Activated CD8-positive, alpha-beta memory T cell treated with anti-CD3 and anti-CD28 coated beads, Interleukin-2, amount 50 U/mL, for 24 hours (primary cell): ENCODE measurements around the gene BNC2.

Source experiments
- DNase-seq: peaks from one replicate; pipeline ENCODE4 v3.0.0-alpha.2; 2020; ENCODE audit errors: extremely low read depth

Gene BNC2

GRCh38 chr9:16869131-16869881 lies 1.2 kb downstream of the BNC2 start:
- no peak for DNase-seq

GRCh38 chr9:16868701-16869100 lies 1.8 kb downstream of the BNC2 start:
- DNase-seq: no peak

DNA sequence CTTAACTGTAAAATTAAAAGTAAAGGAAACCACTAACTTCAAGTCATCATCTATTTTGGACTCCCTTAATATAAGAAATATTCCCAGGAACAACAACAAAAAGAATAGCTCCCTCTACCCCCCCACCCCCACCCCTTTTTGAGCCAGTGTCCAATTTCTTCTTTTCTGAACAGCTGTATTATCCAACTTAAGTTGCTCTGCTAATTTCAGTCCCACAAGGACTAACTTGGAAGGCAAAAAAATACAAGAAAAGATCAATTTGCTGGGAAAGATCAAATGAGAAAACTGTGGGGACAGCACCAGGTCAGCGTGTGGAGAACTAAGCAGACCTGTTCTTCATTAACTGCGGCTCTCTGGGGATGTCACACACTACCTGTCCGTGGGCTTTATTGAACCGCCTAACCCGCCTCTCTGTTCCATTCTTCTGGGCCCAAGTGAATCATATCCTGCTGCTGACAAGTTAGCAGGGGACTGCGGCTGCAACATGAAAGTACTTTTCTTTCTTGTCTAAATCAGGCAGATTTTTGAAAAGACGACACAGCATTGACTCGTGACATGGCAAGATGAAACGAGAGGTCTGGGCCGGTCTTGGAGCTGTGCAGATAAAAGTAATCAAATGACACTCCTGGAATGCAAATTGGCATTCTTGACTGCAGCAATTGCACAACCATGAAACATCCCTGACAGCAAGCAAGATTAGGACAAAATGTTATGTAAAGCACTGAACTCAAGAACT lies 2.7 kb downstream of the BNC2 start:
- DNase-seq: no peak

DNA sequence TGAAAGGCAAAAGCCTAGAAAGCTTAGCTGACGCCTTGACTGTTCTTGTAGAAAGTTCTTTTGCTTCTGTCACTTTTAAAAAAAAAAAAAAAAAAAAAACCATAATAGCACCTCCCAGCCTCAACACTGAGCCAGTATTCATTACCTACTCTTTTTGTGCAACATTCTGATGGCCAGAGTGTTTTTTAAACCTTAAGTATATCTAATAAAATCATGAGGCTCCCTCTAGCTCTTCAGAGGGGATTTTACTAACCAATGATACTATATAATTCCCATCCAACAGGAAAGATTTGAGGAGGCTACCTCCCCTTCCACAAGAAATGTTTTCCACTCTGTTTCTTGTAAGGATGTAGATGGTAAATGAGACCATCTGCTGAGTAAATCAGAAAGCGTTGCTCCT lies 3.9 kb downstream of the BNC2 start:
- no peak for DNase-seq

DNA sequence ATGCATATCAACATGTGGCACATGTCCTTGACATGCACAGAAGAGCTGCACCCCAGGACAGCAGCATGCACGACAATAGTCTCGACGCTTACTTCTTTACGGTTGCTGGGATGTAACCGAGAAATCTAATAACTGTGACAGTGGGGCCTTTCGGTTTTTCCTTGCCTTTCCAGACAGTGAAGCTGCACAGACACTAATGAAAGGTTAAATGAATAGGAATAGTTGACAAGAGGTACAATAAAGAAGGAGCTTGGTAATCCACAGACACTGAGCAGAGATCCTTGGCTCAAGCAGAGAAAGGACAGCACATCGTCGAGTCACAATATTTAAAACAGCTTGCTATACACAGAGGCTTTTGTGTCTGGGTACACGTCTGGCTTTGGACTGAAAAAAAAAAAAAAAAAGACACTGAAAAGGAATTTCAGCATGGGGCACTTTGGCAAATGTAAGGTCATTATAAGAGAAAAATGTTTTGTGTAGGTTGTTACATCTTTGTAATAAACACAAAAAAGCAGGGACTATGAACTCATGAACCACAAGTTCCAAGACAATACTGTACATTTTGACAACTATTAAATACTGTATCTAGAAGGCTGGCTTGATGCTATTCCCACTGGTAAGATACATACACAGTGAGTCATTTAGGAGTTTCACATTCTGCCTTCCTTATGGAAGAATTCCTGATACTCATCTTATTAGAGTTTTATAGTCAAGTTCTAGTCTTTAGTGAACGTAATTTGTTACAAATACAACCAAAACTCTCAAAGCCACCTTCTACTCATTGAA lies 5.6 kb downstream of the BNC2 start:
- no peak for DNase-seq

- no peak for DNase-seq
These were observed 22.3 kb downstream of the BNC2 start for GRCh38 chr9:16848179-16848578.

DNA sequence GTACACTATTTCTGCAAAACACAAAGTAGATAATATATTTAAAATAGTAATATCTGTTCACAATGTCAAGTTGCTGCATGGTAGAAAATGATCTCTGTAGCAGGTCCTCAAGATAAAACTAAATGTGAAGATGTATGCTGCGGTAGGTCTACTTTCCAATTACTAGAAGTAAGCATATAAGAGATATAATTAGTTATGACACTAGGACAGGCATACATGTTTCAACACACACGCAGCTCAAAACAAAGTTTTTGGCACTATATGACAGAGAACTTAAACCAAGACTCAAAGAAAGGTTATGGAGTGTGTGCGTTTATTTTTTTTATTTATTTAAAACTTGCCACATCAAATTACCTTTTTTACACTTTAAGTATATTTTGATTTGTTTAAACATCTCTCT lies 23.5 kb downstream of the BNC2 start:
- DNase-seq: no peak

- DNase-seq: no peak
These were observed 24.1 kb downstream of the BNC2 start for GRCh38 chr9:16846367-16846766.

GRCh38 chr9:16834817-16835216 lies 35.7 kb downstream of the BNC2 start:
- no peak for DNase-seq

DNA sequence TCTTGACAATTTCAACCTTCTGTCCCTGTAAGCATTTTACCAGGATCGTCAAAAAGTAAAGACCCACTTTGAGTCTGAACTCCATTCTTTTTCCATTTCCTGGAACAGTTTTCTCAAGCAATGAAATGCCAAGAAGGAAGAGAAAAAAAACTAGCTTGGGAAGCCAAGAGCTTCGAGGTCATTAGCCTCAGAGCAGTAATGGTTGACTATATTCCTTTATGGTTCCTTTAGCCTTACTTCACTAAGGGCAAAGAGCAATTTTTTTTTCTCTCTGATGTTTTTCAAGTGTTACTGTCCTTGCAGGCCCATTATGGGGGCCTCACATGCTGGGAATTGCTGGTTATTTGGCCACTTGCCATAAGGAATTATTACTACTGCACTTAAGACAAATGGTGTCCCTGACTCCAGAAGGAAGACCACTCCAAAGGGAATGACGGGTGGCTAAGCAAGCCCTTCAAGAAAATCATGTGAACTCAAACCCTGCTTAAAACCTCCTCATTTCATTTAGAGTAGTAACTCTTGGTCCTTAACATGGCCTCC lies 37.1 kb downstream of the BNC2 start:
- DNase-seq: no peak

GRCh38 chr9:16832101-16832500 lies 38.4 kb downstream of the BNC2 start:
- no peak for DNase-seq

DNA sequence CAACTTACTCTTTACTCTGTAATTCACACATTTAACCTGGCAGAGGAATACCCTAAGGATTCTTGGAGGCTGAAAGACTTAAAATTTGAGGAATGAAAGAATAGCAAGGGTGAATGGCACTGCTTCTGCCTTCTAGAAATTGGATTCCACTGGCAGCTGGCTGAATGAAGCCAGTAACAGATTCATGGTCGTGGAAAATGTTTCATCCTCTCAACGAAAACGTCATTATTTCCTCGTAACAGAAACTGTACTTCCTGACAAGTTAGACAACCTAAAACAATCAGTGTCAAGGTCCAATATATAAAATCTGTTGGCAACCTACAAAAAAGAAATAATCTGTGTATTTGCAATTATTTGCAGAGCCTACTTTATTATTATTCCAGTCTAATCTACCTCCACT lies 39.7 kb downstream of the BNC2 start:
- no peak for DNase-seq

GRCh38 chr9:16828340-16829281 lies 41.9 kb downstream of the BNC2 start:
- DNase-seq: no peak

- DNase-seq: no peak
These were observed 44.4 kb downstream of the BNC2 start for GRCh38 chr9:16825971-16826625.

DNA sequence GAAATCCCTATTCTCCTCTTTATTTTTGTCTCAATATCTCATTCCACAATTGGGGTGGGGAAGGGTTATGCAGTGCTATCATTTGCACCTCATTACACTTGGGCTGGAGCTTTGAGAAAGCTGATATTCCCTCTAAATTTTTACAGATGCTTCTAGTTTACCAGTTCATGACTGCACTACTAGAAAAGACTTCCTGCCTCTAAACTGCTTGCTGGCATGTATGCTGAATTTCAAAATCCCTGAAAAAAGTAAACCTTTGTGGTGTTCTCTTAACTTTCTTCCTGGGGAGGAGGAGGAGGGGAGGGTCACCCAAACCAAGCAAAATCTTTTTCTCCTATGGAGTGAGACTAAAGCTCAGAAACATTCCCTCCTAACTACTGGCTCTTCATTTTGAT lies 45.1 kb downstream of the BNC2 start:
- no peak for DNase-seq

DNA sequence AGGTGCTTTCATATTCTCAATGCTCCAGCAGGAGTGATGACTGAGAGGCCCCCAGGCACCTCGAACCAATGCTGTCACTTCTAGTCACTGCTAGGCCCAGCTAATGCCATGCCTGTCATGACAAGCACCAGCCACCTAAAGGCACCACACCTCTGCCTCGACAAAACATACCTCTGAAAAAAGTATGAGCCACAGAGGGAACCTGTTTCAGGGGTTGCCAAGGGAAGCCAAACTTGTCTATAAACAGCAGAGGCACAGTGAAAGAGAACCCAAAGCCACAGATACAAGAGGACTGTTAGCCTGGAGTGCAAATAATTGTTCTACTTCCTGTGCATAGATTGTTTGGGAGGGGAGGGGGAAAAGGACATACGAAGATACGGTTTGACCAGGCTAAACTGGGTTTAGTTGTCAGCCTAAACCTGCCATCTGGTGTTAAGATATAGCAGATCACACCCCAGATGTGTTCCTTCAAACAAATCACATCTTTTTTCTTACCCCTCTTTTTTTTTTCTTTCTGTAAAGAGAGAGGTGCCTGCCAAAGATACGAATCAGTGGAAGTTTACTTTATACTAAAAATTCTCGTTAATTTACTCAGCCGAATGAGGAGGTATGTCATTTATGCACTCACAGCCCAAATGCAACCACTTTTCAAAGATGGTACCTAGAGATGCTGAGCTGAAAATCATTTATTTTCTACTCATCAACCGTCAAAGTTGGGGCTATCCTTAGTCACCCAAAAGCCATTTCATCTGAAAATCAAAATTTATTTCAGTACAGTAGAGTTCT lies 45.7 kb downstream of the BNC2 start:
- DNase-seq: no peak

GRCh38 chr9:16823906-16824305 lies 46.6 kb downstream of the BNC2 start:
- DNase-seq: no peak

- no peak for DNase-seq
These were observed 49.1 kb downstream of the BNC2 start for GRCh38 chr9:16821344-16821743.

DNA sequence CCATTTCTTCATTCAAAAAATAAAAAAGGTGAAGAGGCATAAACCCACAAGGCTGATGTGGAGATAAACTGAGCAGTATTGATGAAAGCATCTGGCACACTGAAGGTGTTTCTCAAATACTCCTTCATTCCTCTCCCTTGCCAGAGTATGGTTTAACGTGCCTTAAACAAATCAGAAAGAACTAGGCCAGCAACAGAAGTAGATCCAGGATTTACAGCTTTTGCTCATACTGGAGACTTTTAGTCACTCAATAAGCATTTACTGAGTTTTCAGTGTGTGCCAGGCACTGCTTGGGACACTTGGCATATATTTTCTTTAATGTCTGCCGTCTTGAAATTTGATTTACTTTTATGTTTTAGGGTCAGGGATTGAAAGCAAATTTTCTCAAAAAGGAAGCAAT lies 53.0 kb downstream of the BNC2 start:
- DNase-seq: no peak

GRCh38 chr9:16817002-16817401 lies 53.5 kb downstream of the BNC2 start:
- no peak for DNase-seq
